CD14-positive monocyte (primary cell): ENCODE measurements around the gene RAPGEF5. TPM values are rescaled to one million over a fixed set of nuclear protein-coding genes. Genes with fewer than 3 reads are reported as not detected.

ENCODE experiments used
- DNase-seq, 3 donors: peaks; one replicate each; pipeline ENCODE4 v3.0.0-alpha.2; 2011 to 2022
- H2AFZ ChIP-seq: 2 replicates; pipeline ENCODE4 v1.6.0; 2012; ENCODE audit warnings: mild to moderate bottlenecking, low read depth, low read length, inconsistent platforms; ENCODE audit not compliant: insufficient read depth, poor library complexity, severe bottlenecking
- H3K27ac ChIP-seq, 2 donors: 1 replicate in 1 of 2; 2 replicates in 1 of 2; pipeline ENCODE4 v1.5.1; 2012 to 2013; ENCODE audit warnings: low read length in 2 of 2, control low read depth in 1 of 2, inconsistent platforms in 1 of 2, low read depth in 1 of 2, mild to moderate bottlenecking in 1 of 2
- H3K27me3 ChIP-seq, 2 donors: one replicate each; pipeline versions ENCODE4 v1.6.0 to v1.6.1; 2011 to 2013; ENCODE audit warnings: low read length in 2 of 2; ENCODE audit not compliant: control insufficient read depth in 2 of 2, insufficient read depth in 2 of 2
- H3K36me3 ChIP-seq, 2 donors: replicated peaks in 1 of 2; 1 replicate in 1 of 2; 2 replicates in 1 of 2; pipeline versions ENCODE4 v1.5.1 to v1.6.1; 2012 to 2013; ENCODE audit warnings: low read length in 2 of 2, control low read depth in 1 of 2, inconsistent platforms in 1 of 2, mild to moderate bottlenecking in 1 of 2; ENCODE audit not compliant: insufficient read depth in 2 of 2, control insufficient read depth in 1 of 2
- H3K4me1 ChIP-seq, 2 donors: 1 replicate in 1 of 2; 2 replicates in 1 of 2; pipeline versions ENCODE4 v1.5.1 to v1.6.1; 2012 to 2013; ENCODE audit warnings: low read length in 2 of 2, control low read depth in 1 of 2, inconsistent platforms in 1 of 2, mild to moderate bottlenecking in 1 of 2, moderate library complexity in 1 of 2; ENCODE audit not compliant: insufficient read depth in 2 of 2, control insufficient read depth in 1 of 2
- H3K4me2 ChIP-seq: replicated peaks from 2 replicates; pipeline ENCODE3; 2012; ENCODE audit warnings: low read length, moderate library complexity, mild to moderate bottlenecking; ENCODE audit not compliant: poor library complexity, severe bottlenecking; ENCODE audit errors: extremely low read depth
- H3K4me3 ChIP-seq, 3 experiments: fragments of 200-600 bp in 1 of 3; sonication (generic) in 1 of 3; replicated peaks in 1 of 3; 1 replicate in 2 of 3; 2 replicates in 1 of 3; pipeline ENCODE4 v1.5.1; 2011 to 2013; ENCODE audit warnings: low read length in 3 of 3, mild to moderate bottlenecking in 3 of 3, control low read depth in 2 of 3, low read depth in 2 of 3, inconsistent platforms in 1 of 3, moderate library complexity in 1 of 3
- H3K79me2 ChIP-seq: 2 replicates; pipeline ENCODE4 v1.6.0; 2012; ENCODE audit warnings: mild to moderate bottlenecking, control low read depth, inconsistent platforms, low read length, moderate library complexity; ENCODE audit not compliant: insufficient read depth
- H3K9ac ChIP-seq: 2 replicates; pipeline ENCODE4 v1.6.0; 2017; ENCODE audit warnings: low read length, mild to moderate bottlenecking; ENCODE audit not compliant: insufficient read depth, poor library complexity, severe bottlenecking
- H3K9me3 ChIP-seq, 2 donors: replicated peaks in 1 of 2; 1 replicate in 1 of 2; 2 replicates in 1 of 2; pipeline versions ENCODE4 v1.5.1 to v1.6.1; 2012 to 2013; ENCODE audit warnings: low read length in 2 of 2, control low read depth in 1 of 2; ENCODE audit not compliant: control insufficient read depth in 1 of 2, insufficient read depth in 1 of 2
- H4K20me1 ChIP-seq: 2 replicates; pipeline ENCODE4 v1.6.0; 2012; ENCODE audit warnings: mild to moderate bottlenecking, low read length, control low read depth, moderate library complexity; ENCODE audit not compliant: insufficient read depth
- H3K27ac Mint-ChIP-seq, 7 donors: one replicate each; pipeline ENCODE4 v1.8.0; 2020; ENCODE audit warnings: mild to moderate bottlenecking in 7 of 7, mixed read lengths in 7 of 7, moderate library complexity in 6 of 7, inconsistent platforms in 2 of 7
- H3K27me3 Mint-ChIP-seq, 3 donors: one replicate each; pipeline ENCODE4 v1.8.0; 2021 to 2022; ENCODE audit warnings: low read depth in 3 of 3, mild to moderate bottlenecking in 3 of 3, mixed read lengths in 3 of 3, moderate library complexity in 3 of 3, inconsistent platforms in 1 of 3
- H3K36me3 Mint-ChIP-seq, 2 donors: one replicate each; pipeline ENCODE4 v1.8.0; 2020; ENCODE audit warnings: mixed read lengths in 2 of 2, inconsistent platforms in 1 of 2, mild to moderate bottlenecking in 1 of 2
- H3K4me1 Mint-ChIP-seq: one replicate; pipeline ENCODE4 v1.8.0; 2020; ENCODE audit warnings: mild to moderate bottlenecking, mixed read lengths
- H3K4me3 Mint-ChIP-seq, 2 donors: one replicate each; pipeline ENCODE4 v1.8.0; 2020; ENCODE audit warnings: mild to moderate bottlenecking in 2 of 2, mixed read lengths in 2 of 2, moderate library complexity in 1 of 2
- H3K9me3 Mint-ChIP-seq, 7 donors: one replicate each; pipeline ENCODE4 v1.8.0; 2020 to 2022; ENCODE audit warnings: mixed read lengths in 7 of 7, mild to moderate bottlenecking in 6 of 7, moderate library complexity in 6 of 7, inconsistent platforms in 2 of 7
- WGBS: methylation state at CpG from one replicate; pipeline ENCODE4 v1.1.5; 2013; ENCODE audit warnings: missing lambda C conversion rate; ENCODE audit not compliant: insufficient coverage; 5-methylcytosine and 5-hydroxymethylcytosine counted together
- intact Hi-C, 2 donors: fragments of 100-400 bp; cut with micrococcal nuclease; formaldehyde crosslinking; loops; one replicate each; pipeline versions ENCODE4 v1.15.0 to v1.15.1; 2023
- polyA plus RNA-seq, 3 donors: library from polyadenylated mRNA; depleted of rRNA in 1 of 3; unstranded in 2 of 3; stranded (reverse) in 1 of 3; fragments of 300-500 nt in 2 of 3; fragments of >200 nt in 1 of 3; fragmentation: Illumina TruSeq in 2 of 3; gene quantifications; 1 replicate in 2 of 3; 2 replicates in 1 of 3; pipeline ENCODE4 v1.2.3, GENCODE V29; 2012 to 2021
- TF ChIP-seq, protein P1 (sequence below): fragments of 200-600 bp; IDR thresholded peaks from one replicate; pipeline ENCODE4 v1.8.0; 2022; ENCODE audit warnings: antibody characterized with exemption, mild to moderate bottlenecking

The RAPGEF5 gene
- polyA plus RNA-seq, 3 donors: not detected

DNA sequence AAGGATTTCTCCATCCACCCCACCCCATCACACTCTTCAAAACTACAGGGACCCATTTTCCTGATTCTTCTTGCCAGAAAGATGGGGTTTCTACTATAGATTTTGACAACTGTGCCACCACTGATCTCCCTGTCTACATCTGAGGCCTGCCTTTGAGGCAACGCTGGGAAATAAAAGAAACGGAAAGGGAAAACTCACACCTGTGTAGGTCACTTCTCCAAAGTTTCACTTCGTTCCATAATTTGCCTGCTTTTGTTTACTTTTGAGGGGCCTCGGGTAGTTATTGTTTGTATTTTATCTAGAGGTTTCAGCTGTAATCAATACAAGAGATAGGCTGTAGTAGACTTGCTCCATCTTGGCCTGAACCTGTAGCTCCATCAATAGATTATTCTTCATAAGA is 56.1 kb downstream of the RAPGEF5 start:
- no peaks in the 10 kb centered on the region for H3K36me3 ChIP-seq
- H2AFZ ChIP-seq: no peak overlapping the region
- Mint-ChIP-seq H3K36me3 (no peaks in the 10 kb centered on the region), H3K4me3 (no peak overlapping the region), H3K9me3 (peaks cover 0 to 8% (median 2%) of the 10 kb centered on the region in 7 donors), H3K27me3 (peaks cover 0 to 1% (median 0%) of the 10 kb centered on the region in 3 donors), H3K27ac (no peak overlapping the region), H3K4me1 (no peaks in the 10 kb centered on the region)
- H3K9ac ChIP-seq: no peak overlapping the region
- H3K4me1 ChIP-seq: no peaks in the 10 kb centered on the region
- no peaks in the 10 kb centered on the region for H3K27me3 ChIP-seq
- H3K9me3 ChIP-seq: no peaks in the 10 kb centered on the region
- WGBS: 90% methylated on average over 2 of the region's 4 CpGs
- TF ChIP-seq, protein P1, sequence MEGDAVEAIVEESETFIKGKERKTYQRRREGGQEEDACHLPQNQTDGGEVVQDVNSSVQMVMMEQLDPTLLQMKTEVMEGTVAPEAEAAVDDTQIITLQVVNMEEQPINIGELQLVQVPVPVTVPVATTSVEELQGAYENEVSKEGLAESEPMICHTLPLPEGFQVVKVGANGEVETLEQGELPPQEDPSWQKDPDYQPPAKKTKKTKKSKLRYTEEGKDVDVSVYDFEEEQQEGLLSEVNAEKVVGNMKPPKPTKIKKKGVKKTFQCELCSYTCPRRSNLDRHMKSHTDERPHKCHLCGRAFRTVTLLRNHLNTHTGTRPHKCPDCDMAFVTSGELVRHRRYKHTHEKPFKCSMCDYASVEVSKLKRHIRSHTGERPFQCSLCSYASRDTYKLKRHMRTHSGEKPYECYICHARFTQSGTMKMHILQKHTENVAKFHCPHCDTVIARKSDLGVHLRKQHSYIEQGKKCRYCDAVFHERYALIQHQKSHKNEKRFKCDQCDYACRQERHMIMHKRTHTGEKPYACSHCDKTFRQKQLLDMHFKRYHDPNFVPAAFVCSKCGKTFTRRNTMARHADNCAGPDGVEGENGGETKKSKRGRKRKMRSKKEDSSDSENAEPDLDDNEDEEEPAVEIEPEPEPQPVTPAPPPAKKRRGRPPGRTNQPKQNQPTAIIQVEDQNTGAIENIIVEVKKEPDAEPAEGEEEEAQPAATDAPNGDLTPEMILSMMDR: no peak
- no peak overlapping the region for H3K4me3 ChIP-seq
- H4K20me1 ChIP-seq: no peaks in the 10 kb centered on the region
- H3K79me2 ChIP-seq: no peaks in the 10 kb centered on the region
- H3K4me2 ChIP-seq: no peak overlapping the region
- no peak for DNase-seq
- intact Hi-C loops: no loop called here
- H3K27ac ChIP-seq: no peak overlapping the region

DNA sequence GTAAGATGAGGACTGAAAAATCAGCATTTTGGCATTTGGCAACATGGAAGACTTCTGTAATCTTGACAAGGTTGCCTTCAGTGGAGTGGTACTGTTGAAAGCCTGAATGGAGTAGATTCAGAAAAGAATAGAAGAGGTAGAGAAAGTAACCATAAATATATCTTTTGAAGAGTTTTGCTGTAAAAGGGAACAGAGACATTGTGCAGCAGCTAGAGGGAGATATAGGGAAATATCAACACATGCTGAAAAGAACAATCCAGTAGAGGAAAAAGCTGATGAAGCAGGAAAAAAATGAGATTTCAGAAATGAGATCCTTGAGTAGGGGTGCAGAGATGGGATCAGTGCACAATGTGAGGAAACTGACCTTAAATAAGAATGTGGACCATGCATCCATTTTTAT is 60.0 kb downstream of the RAPGEF5 start:
- Histone ChIP-seq H3K9ac (no peak overlapping the region), H3K4me2 (no peak overlapping the region), H3K4me3 (no peak overlapping the region), H3K27ac (no peak overlapping the region), H3K9me3 (no peaks in the 10 kb centered on the region), H3K36me3 (no peaks in the 10 kb centered on the region), H2AFZ (no peak overlapping the region), H3K79me2 (no peaks in the 10 kb centered on the region), H3K27me3 (no peaks in the 10 kb centered on the region), H3K4me1 (no peaks in the 10 kb centered on the region), H4K20me1 (no peaks in the 10 kb centered on the region)
- Mint-ChIP-seq H3K4me3 (no peak overlapping the region), H3K4me1 (no peaks in the 10 kb centered on the region), H3K27ac (no peak overlapping the region), H3K36me3 (no peaks in the 10 kb centered on the region), H3K9me3 (peaks cover 0 to 6% (median 0%) of the 10 kb centered on the region in 7 donors), H3K27me3 (peaks cover 0 to 6% (median 0%) of the 10 kb centered on the region in 3 donors)
- intact Hi-C loops: no loop called here
- no peak for DNase-seq
- TF ChIP-seq, protein P1: no peak
